Osteocyte (in vitro differentiated cells): Measurements from ENCODE around the gene MAOB. TPM values are rescaled to one million over a fixed set of nuclear protein-coding genes. Genes with fewer than 3 reads are reported as not detected.

ENCODE experiments used
- DNase-seq: peaks from one replicate; pipeline ENCODE4 v3.0.0; 2021; ENCODE audit warnings: mixed read lengths; ENCODE audit not compliant: unreplicated experiment; ENCODE audit errors: extremely low spot score
- H3K27ac Mint-ChIP-seq: one replicate; pipeline ENCODE4 v1.8.0; 2021; ENCODE audit warnings: mild to moderate bottlenecking, mixed read lengths; ENCODE audit not compliant: unreplicated experiment
- H3K27me3 Mint-ChIP-seq: one replicate; pipeline ENCODE4 v1.8.0; 2021; ENCODE audit warnings: mixed read lengths; ENCODE audit not compliant: unreplicated experiment
- H3K36me3 Mint-ChIP-seq: one replicate; pipeline ENCODE4 v1.8.0; 2021; ENCODE audit warnings: mixed read lengths; ENCODE audit not compliant: unreplicated experiment
- H3K4me1 Mint-ChIP-seq: one replicate; pipeline ENCODE4 v1.8.0; 2021; ENCODE audit warnings: mixed read lengths; ENCODE audit not compliant: unreplicated experiment
- H3K4me3 Mint-ChIP-seq: one replicate; pipeline ENCODE4 v1.8.0; 2021; ENCODE audit warnings: mild to moderate bottlenecking, moderate library complexity, mixed read lengths; ENCODE audit not compliant: unreplicated experiment
- H3K9me3 Mint-ChIP-seq: one replicate; pipeline ENCODE4 v1.8.0; 2021; ENCODE audit warnings: mixed read lengths; ENCODE audit not compliant: unreplicated experiment
- CTCF ChIP-seq: fragments of 200-600 bp; sonication (generic); IDR thresholded peaks from 2 replicates; pipeline ENCODE4 v1.5.0; 2021; ENCODE audit warnings: antibody characterized with exemption, mild to moderate bottlenecking, moderate library complexity
- total RNA-seq: library from RNA; stranded (reverse); gene quantifications from 2 replicates; pipeline ENCODE4 v1.2.1, GENCODE V29; 2021

MAOB gene
- total RNA-seq, 1 donor from 2014 or later, result not detected

- Mint-ChIP-seq H3K27ac (no peak overlapping the region), H3K36me3 (no peaks in the 10 kb centered on the region), H3K27me3 (no peaks in the 10 kb centered on the region), H3K9me3 (peaks cover 32% of the 10 kb centered on the region), H3K4me3 (no peak overlapping the region), H3K4me1 (no peaks in the 10 kb centered on the region)
- DNase-seq, result no peak
- TF ChIP-seq CTCF, result no peak
These were observed 96.2 kb downstream of the MAOB start for GRCh38 chrX:43785930-43786591.

- Mint-ChIP-seq H3K4me1 (no peaks in the 10 kb centered on the region), H3K4me3 (no peak overlapping the region), H3K27me3 (no peaks in the 10 kb centered on the region), H3K36me3 (no peaks in the 10 kb centered on the region), H3K9me3 (no peaks in the 10 kb centered on the region), H3K27ac (no peak overlapping the region)
- no peak for TF ChIP-seq CTCF
- no peak for DNase-seq
These were observed 124.2 kb downstream of the MAOB start for GRCh38 chrX:43758044-43758443.

GRCh38 chrX:43756076-43756475 is 126.2 kb downstream of the MAOB start:
- no peak overlapping the region for H3K27ac Mint-ChIP-seq
- H3K4me3 Mint-ChIP-seq, result no peak overlapping the region
- no peaks in the 10 kb centered on the region for H3K36me3 Mint-ChIP-seq
- H3K9me3 Mint-ChIP-seq, result no peaks in the 10 kb centered on the region
- no peaks in the 10 kb centered on the region for H3K27me3 Mint-ChIP-seq
- DNase-seq, result no peak
- H3K4me1 Mint-ChIP-seq, result no peaks in the 10 kb centered on the region
- no peak for TF ChIP-seq CTCF

- no peak overlapping the region for H3K27ac Mint-ChIP-seq
- no peak overlapping the region for H3K4me3 Mint-ChIP-seq
- H3K36me3 Mint-ChIP-seq, result no peaks in the 10 kb centered on the region
- H3K9me3 Mint-ChIP-seq, result no peaks in the 10 kb centered on the region
- H3K27me3 Mint-ChIP-seq, result no peaks in the 10 kb centered on the region
- DNase-seq, result no peak
- no peak for TF ChIP-seq CTCF
- H3K4me1 Mint-ChIP-seq, result no peaks in the 10 kb centered on the region
These were observed 128.6 kb downstream of the MAOB start for GRCh38 chrX:43753637-43754036.

- Mint-ChIP-seq H3K36me3 (no peaks in the 10 kb centered on the region), H3K9me3 (no peaks in the 10 kb centered on the region), H3K27me3 (no peaks in the 10 kb centered on the region), H3K27ac (no peak overlapping the region), H3K4me3 (no peak overlapping the region), H3K4me1 (peaks cover under 1% of the 10 kb centered on the region)
- peak; percentile 75 for TF ChIP-seq CTCF
- DNase-seq, result no peak
These were observed 132.0 kb downstream of the MAOB start for GRCh38 chrX:43750248-43750676.
